Glutamatergic neuron (in vitro differentiated cells): ENCODE measurements around the gene DARS2. TPM values are rescaled to one million over a fixed set of nuclear protein-coding genes. Genes with fewer than 3 reads are reported as not detected.
"Not testable (repeated sequence)": the region's sequence is repeated elsewhere in the genome, so short reads cannot be mapped to it uniquely, and the experiment has no call there.

Source experiments
- DNase-seq: peaks from one replicate; pipeline ENCODE4 v3.0.0; 2022
- H3K27ac Mint-ChIP-seq: one replicate; pipeline ENCODE4 v1.8.0; 2020; ENCODE audit warnings: mild to moderate bottlenecking, mixed read lengths, inconsistent platforms; ENCODE audit not compliant: unreplicated experiment
- H3K27me3 Mint-ChIP-seq: one replicate; pipeline ENCODE4 v1.8.0; 2020; ENCODE audit warnings: mild to moderate bottlenecking, moderate library complexity, mixed read lengths, inconsistent platforms; ENCODE audit not compliant: unreplicated experiment
- H3K36me3 Mint-ChIP-seq: one replicate; pipeline ENCODE4 v1.8.0; 2020; ENCODE audit warnings: mild to moderate bottlenecking, mixed read lengths, inconsistent platforms; ENCODE audit not compliant: unreplicated experiment
- H3K4me1 Mint-ChIP-seq: one replicate; pipeline ENCODE4 v1.8.0; 2020; ENCODE audit warnings: mild to moderate bottlenecking, low read depth, mixed read lengths, inconsistent platforms; ENCODE audit not compliant: unreplicated experiment
- H3K4me3 Mint-ChIP-seq: one replicate; pipeline ENCODE4 v1.8.0; 2020; ENCODE audit warnings: mild to moderate bottlenecking, mixed read lengths, inconsistent platforms; ENCODE audit not compliant: unreplicated experiment
- H3K9me3 Mint-ChIP-seq: one replicate; pipeline ENCODE4 v1.8.0; 2020; ENCODE audit warnings: mild to moderate bottlenecking, moderate library complexity, mixed read lengths, inconsistent platforms; ENCODE audit not compliant: unreplicated experiment
- total RNA-seq: library from RNA; stranded (reverse); fragmentation: NEBNext Ultra II Directional; extraction: Animal tissue kit (Norgen Biotek cat#: 25700); gene quantifications from one replicate; pipeline ENCODE4 v1.2.1, GENCODE V29; 2021; ENCODE audit not compliant: unreplicated experiment
- TF ChIP-seq, protein P1 (sequence below): fragments of 200-600 bp; sonication (generic); IDR thresholded peaks from one replicate; pipeline ENCODE4 v1.5.0; 2021; ENCODE audit not compliant: partially characterized antibody, unreplicated experiment

DARS2 gene
- total RNA-seq, 1 donor from 2014 or later, result 17.0 TPM

DNA sequence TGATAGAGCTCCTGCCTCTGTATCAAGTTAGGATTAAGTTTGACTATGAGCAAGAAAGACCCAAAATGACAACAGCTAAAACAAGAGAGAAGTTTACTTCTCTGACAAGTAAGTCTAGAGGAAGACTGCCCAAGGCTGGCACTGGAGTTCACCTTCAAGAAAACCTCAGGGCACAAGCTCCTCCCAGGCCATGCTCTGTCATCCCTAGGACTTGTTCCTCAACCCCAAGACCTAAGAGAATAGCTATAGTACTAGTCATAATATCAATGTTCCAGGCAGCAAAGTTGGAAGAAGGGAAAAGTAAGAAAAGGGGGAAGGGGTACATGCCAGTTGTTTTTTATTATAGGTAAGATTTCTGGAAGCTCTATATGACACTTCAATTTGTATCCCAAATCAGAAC lies 26.4 kb upstream of the DARS2 start:
- Mint-ChIP-seq H3K9me3 (peaks cover 2% of the 10 kb centered on the region), H3K36me3 (no peaks in the 10 kb centered on the region), H3K27me3 (no peaks in the 10 kb centered on the region), H3K4me3 (no peak overlapping the region), H3K27ac (no peak overlapping the region), H3K4me1 (no peaks in the 10 kb centered on the region)
- no peak for DNase-seq
- TF ChIP-seq, protein P1, sequence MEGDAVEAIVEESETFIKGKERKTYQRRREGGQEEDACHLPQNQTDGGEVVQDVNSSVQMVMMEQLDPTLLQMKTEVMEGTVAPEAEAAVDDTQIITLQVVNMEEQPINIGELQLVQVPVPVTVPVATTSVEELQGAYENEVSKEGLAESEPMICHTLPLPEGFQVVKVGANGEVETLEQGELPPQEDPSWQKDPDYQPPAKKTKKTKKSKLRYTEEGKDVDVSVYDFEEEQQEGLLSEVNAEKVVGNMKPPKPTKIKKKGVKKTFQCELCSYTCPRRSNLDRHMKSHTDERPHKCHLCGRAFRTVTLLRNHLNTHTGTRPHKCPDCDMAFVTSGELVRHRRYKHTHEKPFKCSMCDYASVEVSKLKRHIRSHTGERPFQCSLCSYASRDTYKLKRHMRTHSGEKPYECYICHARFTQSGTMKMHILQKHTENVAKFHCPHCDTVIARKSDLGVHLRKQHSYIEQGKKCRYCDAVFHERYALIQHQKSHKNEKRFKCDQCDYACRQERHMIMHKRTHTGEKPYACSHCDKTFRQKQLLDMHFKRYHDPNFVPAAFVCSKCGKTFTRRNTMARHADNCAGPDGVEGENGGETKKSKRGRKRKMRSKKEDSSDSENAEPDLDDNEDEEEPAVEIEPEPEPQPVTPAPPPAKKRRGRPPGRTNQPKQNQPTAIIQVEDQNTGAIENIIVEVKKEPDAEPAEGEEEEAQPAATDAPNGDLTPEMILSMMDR, result no peak

DNA sequence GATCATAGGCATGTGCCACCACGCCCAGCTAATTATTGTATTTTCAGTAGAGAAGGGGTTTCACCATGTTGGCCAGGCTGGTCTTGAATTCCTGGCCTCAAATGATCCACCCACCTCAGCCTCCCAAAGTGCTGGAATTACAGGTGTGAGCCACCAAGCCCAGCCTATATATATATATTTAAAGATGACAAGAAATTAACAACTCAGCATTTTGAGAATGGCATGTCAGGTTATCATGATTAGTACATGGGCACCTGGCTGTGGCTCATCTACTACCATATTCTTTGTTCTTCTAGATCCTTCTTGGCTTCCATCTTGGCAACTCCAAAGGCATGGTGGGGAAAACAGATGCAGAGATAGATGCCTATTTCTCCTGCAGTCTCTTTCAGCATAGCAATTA lies 24.5 kb upstream of the DARS2 start:
- H3K9me3 Mint-ChIP-seq, H3K4me1 Mint-ChIP-seq, H3K27me3 Mint-ChIP-seq, H3K36me3 Mint-ChIP-seq, H3K4me3 Mint-ChIP-seq, H3K27ac Mint-ChIP-seq, DNase-seq: not testable (repeated sequence)

DNA sequence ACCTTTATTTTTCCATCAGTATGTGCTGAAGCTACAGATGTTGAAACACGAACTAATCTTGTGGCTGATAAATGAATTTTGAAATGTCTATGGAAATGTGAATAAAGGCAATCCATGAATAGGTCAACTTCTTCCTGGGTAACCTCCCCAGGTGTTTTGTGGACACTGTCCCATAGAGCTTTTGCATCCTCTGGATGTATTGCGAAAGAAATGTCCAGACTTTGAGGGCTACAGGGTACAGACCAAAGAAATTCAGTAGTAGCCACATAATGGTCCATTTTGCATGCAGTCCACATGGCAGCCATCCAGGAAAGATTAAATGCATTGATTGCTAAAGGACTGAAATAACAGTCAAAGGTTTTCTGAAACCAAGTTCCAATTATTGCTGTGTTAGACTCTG lies 21.5 kb upstream of the DARS2 start:
- H3K27ac Mint-ChIP-seq, result no peak overlapping the region
- no peaks in the 10 kb centered on the region for H3K27me3 Mint-ChIP-seq
- no peak for DNase-seq
- H3K9me3 Mint-ChIP-seq, result no peaks in the 10 kb centered on the region
- H3K4me3 Mint-ChIP-seq, result no peak overlapping the region
- no peaks in the 10 kb centered on the region for H3K4me1 Mint-ChIP-seq
- TF ChIP-seq, protein P1, result no peak
- no peaks in the 10 kb centered on the region for H3K36me3 Mint-ChIP-seq

DNA sequence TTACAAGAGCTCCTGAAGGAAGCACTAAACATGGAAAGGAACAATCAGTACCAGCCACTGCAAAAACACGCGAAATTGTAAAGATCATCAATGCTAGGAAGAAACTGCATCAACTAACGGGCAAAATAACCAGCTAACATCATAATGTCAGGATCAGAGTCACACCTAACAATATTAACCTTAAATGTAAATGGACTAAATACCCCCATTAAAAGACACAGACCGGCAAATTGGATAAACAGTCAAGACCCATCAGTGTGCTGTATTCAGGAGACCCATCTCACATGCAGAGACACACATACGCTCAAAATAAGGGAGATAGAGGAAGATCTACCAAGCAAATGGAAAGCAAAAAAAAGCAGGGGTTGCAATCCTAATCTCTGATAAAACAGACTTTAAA lies 10.8 kb upstream of the DARS2 start:
- H3K4me1 Mint-ChIP-seq, H3K27ac Mint-ChIP-seq, H3K36me3 Mint-ChIP-seq, DNase-seq, H3K9me3 Mint-ChIP-seq, H3K4me3 Mint-ChIP-seq, H3K27me3 Mint-ChIP-seq: not testable (repeated sequence)

DNA sequence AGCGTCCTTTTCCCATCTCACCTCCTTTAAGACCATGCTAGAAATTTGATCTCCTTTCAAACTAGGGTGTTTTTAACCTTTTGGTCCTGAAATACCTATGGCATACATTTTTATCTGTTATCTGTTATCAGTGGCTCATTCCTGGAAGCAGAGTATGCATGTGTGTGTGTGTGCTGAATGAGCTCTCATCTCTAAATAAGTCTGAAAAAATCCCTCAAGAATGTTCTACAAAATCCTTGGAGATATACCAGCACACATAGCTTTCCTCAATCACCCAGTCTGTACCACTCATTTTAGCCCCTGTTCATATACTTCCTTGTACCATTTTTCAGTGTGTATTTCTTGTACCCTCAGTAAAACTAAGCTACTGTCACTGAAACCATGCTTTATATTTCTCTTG lies 6.0 kb upstream of the DARS2 start:
- DNase-seq, result no peak
- Mint-ChIP-seq H3K27ac (no peak overlapping the region), H3K4me3 (no peak overlapping the region), H3K36me3 (no peaks in the 10 kb centered on the region), H3K27me3 (no peaks in the 10 kb centered on the region), H3K9me3 (peaks cover 5% of the 10 kb centered on the region), H3K4me1 (peaks cover 11% of the 10 kb centered on the region)
- TF ChIP-seq, protein P1, result no peak

DNA sequence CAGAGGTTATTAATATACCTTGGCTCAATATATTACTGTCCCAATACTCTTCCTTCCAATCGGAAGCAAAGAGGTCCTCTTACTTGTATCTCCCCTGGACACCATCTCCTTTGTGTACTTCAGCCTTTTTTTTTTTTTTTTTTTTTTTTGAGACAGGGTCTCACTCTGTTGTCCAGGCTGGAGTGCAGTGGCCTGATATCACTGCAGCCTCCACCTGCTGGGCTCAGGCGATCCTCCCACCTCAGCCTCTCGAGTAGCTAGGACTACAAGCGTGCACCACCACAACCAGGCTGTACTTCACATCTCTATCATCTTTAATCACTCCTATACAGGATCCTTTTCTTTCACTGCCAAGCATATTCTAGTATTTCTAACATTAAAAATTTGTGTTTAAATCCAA lies 2.8 kb upstream of the DARS2 start:
- H3K27ac Mint-ChIP-seq, result no peak overlapping the region
- H3K4me3 Mint-ChIP-seq, result no peak overlapping the region
- TF ChIP-seq, protein P1, result no peak
- DNase-seq, result no peak
- no peaks in the 10 kb centered on the region for H3K36me3 Mint-ChIP-seq
- peaks cover 8% of the 10 kb centered on the region for H3K9me3 Mint-ChIP-seq
- peaks cover 11% of the 10 kb centered on the region for H3K4me1 Mint-ChIP-seq
- H3K27me3 Mint-ChIP-seq, result peaks cover 8% of the 10 kb centered on the region
